Lung (tissue), 12 donors: ENCODE measurements around the gene TPM4. TPM values are rescaled to one million over a fixed set of nuclear protein-coding genes. Genes with fewer than 3 reads are reported as not detected.
A peak's percentile ranks its signal among the peaks of the same experiment; 100 is the strongest.
"Not testable (repeated sequence)": the region's sequence is repeated elsewhere in the genome, so short reads cannot be mapped to it uniquely, and the experiment has no call there.

Experiments
- ATAC-seq: fragments of 200-7000 bp; cut with Tn5 transposase; one replicate; pipeline ENCODE4 v1.9.1; 2020; ENCODE audit warnings: moderate number of reproducible peaks; ENCODE audit not compliant: insufficient read depth, low FRiP score
- DNase-seq, 3 donors: peaks; one replicate each; pipeline ENCODE4 v3.0.0-alpha.2; 2013 to 2017
- H3K27ac ChIP-seq, 2 donors: one replicate each; pipeline ENCODE4 v1.5.1; 2013; ENCODE audit warnings: mild to moderate bottlenecking in 2 of 2, moderate library complexity in 2 of 2, control low read depth in 1 of 2, inconsistent platforms in 1 of 2, low read depth in 1 of 2, low read length in 1 of 2
- H3K27me3 ChIP-seq, 3 donors: one replicate each; pipeline ENCODE4 v1.5.1; 2013; ENCODE audit warnings: low read length in 2 of 3; ENCODE audit not compliant: control insufficient read depth in 3 of 3, insufficient read depth in 3 of 3
- H3K36me3 ChIP-seq, 4 donors: one replicate each; pipeline ENCODE4 v1.5.1; 2013; ENCODE audit warnings: low read length in 4 of 4, mild to moderate bottlenecking in 1 of 4, moderate library complexity in 1 of 4; ENCODE audit not compliant: control insufficient read depth in 4 of 4, insufficient read depth in 4 of 4
- H3K4me1 ChIP-seq, 5 donors: one replicate each; pipeline ENCODE4 v1.5.1; 2013; ENCODE audit warnings: low read length in 5 of 5, mild to moderate bottlenecking in 2 of 5, moderate library complexity in 1 of 5; ENCODE audit not compliant: control insufficient read depth in 5 of 5, insufficient read depth in 5 of 5
- H3K4me3 ChIP-seq: one replicate; pipeline ENCODE4 v1.5.1; 2013; ENCODE audit warnings: mild to moderate bottlenecking, control low read depth, moderate library complexity
- H3K9ac ChIP-seq, 2 donors: one replicate each; pipeline ENCODE4 v1.5.1; 2013; ENCODE audit warnings: low read length in 2 of 2, control low read depth in 1 of 2; ENCODE audit not compliant: insufficient read depth in 1 of 2
- H3K9me3 ChIP-seq, 4 donors: one replicate each; pipeline ENCODE4 v1.5.1; 2013; ENCODE audit warnings: low read length in 3 of 4, mild to moderate bottlenecking in 1 of 4, moderate library complexity in 1 of 4; ENCODE audit not compliant: control insufficient read depth in 4 of 4, insufficient read depth in 3 of 4
- WGBS, 2 donors: extraction: QIAGEN DNeasy Blood & Tissue Kit; methylation state at CpG; one replicate each; pipeline ENCODE4 v1.1.7; 2013; 5-methylcytosine and 5-hydroxymethylcytosine counted together
- polyA plus RNA-seq, 2 donors: library from polyadenylated mRNA; stranded (reverse); fragments of 200-250 nt; gene quantifications; one replicate each; pipeline ENCODE4 v1.2.1, GENCODE V29; 2013
- total RNA-seq, 2 donors: library from RNA; depleted of rRNA in 1 of 2; stranded (reverse); fragments of >200 nt in 1 of 2; gene quantifications; one replicate each; pipeline ENCODE4 v1.2.1, GENCODE V29; 2014 to 2021
- TF ChIP-seq, protein P1 (sequence below): IDR thresholded peaks from 2 replicates; pipeline ENCODE4 v1.5.1; 2012; ENCODE audit warnings: mild to moderate bottlenecking; ENCODE audit errors: control extremely low read depth, extremely low read depth
- donor health status: control.
- donor health status: control.
- donor health status: Bipolar disorder and iron deficiency.
- donor health status: healthy.
- donor health status: DM: yes; HTN: yes; CAD: no.

The TPM4 gene
- total and polyA plus RNA-seq, 4 donors, result 274 to 438 (median 383) TPM

DNA sequence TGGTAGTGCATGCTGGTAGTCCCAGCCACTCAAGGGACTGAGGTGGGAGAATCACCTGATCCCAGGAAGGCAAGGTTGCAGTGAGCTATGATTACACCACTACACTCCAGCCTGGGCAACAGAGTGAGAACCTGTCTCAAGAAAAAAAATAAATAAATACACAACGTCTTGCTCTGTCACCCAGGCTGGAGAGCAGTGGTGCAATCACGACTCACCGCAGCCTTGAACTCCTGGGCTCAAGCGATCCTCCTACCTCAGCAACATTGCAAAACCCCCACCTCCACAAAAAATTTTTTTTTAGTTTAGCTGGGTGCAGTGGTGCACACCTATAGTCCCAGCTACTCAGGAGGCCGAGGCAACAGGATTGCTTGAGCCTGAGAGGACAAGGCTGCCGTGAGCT lies 8.8 kb downstream of the TPM4 start:
- Histone ChIP-seq H3K36me3 (peaks cover 19 to 80% (median 53%) of the 10 kb centered on the region in 4 donors), H3K27me3 (no peaks in the 10 kb centered on the region), H3K9me3 (no peaks in the 10 kb centered on the region), H3K4me1 (peaks cover 0 to 25% (median 10%) of the 10 kb centered on the region in 5 donors), H3K4me3 (no peak overlapping the region), H3K9ac (no peak overlapping the region), H3K27ac (peak overlapping the region in 1 of 2 donors; percentile 76)
- TF ChIP-seq, protein P1, sequence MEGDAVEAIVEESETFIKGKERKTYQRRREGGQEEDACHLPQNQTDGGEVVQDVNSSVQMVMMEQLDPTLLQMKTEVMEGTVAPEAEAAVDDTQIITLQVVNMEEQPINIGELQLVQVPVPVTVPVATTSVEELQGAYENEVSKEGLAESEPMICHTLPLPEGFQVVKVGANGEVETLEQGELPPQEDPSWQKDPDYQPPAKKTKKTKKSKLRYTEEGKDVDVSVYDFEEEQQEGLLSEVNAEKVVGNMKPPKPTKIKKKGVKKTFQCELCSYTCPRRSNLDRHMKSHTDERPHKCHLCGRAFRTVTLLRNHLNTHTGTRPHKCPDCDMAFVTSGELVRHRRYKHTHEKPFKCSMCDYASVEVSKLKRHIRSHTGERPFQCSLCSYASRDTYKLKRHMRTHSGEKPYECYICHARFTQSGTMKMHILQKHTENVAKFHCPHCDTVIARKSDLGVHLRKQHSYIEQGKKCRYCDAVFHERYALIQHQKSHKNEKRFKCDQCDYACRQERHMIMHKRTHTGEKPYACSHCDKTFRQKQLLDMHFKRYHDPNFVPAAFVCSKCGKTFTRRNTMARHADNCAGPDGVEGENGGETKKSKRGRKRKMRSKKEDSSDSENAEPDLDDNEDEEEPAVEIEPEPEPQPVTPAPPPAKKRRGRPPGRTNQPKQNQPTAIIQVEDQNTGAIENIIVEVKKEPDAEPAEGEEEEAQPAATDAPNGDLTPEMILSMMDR, result no peak
- no peak for ATAC-seq
- DNase-seq, result no peak
- 39 to 46% methylated on average over 6 of the region's 6 CpGs for WGBS, 2 donors

DNA sequence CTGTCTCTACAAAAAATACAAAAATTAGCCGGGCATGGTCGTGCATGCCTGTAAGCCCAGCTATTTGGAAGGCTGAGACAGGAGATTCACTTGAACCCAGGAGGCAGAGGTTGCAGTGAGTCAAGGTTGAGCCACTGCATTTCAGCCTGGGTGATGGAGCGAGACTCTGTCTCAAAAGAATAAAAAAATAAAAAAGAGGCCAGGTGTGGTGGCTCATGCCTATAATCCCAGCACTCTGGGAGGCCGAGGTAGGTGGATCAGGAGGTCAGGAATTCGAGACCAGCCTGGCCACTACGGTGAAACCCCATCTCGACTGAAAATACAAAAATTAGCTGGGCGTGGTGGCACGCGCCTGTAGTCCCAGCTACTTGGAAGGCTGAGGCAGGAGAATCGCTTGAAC lies 11.1 kb downstream of the TPM4 start:
- H3K27me3 ChIP-seq, ATAC-seq, DNase-seq, H3K4me3 ChIP-seq, H3K9me3 ChIP-seq, H3K9ac ChIP-seq: not testable (repeated sequence)
- peaks cover 0 to 20% (median 7%) of the 10 kb centered on the region in 5 donors for H3K4me1 ChIP-seq
- H3K36me3 ChIP-seq, result peaks cover 22 to 85% (median 64%) of the 10 kb centered on the region in 4 donors
- peak overlapping the region in 1 of 2 donors; percentile 91 for H3K27ac ChIP-seq
- WGBS, 2 donors, result 83 to 89% methylated on average over 11 of the region's 11 CpGs

DNA sequence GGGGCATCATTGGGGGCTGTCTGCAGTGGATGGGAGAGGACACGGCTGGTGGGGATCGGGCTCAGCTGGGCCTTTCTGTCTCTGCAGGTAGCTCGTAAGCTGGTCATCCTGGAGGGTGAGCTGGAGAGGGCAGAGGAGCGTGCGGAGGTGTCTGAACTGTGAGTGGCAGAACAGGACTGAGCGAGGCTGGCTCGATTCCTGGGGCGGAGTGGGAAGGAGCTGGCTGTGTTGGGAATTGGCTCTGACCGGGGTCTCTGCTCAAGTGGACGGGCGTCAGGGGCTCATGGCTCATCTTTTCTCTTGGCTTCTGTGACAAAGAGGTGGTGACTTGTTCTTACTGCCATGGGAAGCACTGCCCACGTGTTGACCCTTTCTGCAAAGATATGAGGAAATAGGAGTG lies 11.6 kb downstream of the TPM4 start:
- H3K27ac ChIP-seq, result peak overlapping the region in 1 of 2 donors; percentile 91
- peaks cover 0 to 18% (median 7%) of the 10 kb centered on the region in 5 donors for H3K4me1 ChIP-seq
- ATAC-seq, result no peak
- TF ChIP-seq, protein P1, result no peak
- no peak overlapping the region for H3K9ac ChIP-seq
- H3K27me3 ChIP-seq, result no peaks in the 10 kb centered on the region
- H3K9me3 ChIP-seq, result no peaks in the 10 kb centered on the region
- H3K36me3 ChIP-seq, result peaks cover 22 to 83% (median 66%) of the 10 kb centered on the region in 4 donors
- 57 to 82% methylated on average over 12 of the region's 12 CpGs for WGBS, 2 donors
- no peak overlapping the region for H3K4me3 ChIP-seq
- no peak for DNase-seq

DNA sequence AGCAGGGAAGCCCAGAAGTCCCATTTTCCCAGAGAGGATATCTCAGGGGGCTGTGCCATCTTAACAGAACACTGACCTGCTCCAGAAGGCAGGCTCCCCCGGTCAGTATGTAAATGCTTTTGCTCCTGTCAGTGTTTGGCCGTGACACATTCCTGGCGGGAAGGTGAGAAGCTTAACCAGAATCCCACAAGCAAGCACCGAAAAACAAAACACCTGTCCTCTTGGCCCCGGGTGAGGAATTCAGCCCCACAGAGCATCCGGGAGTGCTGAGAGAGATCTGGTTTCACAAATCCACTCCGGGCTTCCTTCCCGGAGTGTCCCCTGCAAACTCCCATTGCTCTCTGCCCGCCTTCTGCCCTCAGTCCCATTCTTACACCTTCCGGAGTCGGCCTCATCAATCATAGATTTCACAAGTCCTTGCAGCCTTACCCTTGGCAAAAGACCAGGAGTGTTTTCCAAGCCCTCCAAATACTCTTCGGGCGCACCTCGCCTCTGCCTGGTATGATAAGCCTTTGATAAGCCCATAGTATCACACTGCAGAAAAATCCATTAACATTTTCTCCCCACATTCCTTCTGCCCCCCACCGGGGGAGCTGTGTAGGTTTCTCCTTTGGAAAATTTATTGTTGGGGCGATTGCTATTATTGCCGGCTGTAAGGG lies 12.2 kb downstream of the TPM4 start:
- TF ChIP-seq, protein P1, result no peak
- H3K9me3 ChIP-seq, result no peaks in the 10 kb centered on the region
- ATAC-seq (peak; percentile 22), DNase-seq (peak; percentile 56 to 78 (median 67))
- no peak overlapping the region for H3K4me3 ChIP-seq
- H3K9ac ChIP-seq, result no peak overlapping the region
- peaks cover 0 to 18% (median 7%) of the 10 kb centered on the region in 5 donors for H3K4me1 ChIP-seq
- H3K27ac ChIP-seq, result peak overlapping the region in 1 of 2 donors; percentile 91
- H3K36me3 ChIP-seq, result peaks cover 22 to 83% (median 67%) of the 10 kb centered on the region in 4 donors
- no peaks in the 10 kb centered on the region for H3K27me3 ChIP-seq
- 39 to 67% methylated on average over 17 of the region's 17 CpGs for WGBS, 2 donors
